Epithelial cell of prostate (primary cell): ENCODE data around the gene CKAP2L.

ENCODE experiments used
- DNase-seq: peaks from one replicate; pipeline ENCODE4 v3.0.0-alpha.2; 2011; ENCODE audit warnings: low read depth, low spot score
- H3K27ac ChIP-seq: fragments of 450-650 bp; 2 replicates; pipeline ENCODE4 v1.5.1; 2017; ENCODE audit warnings: mild to moderate bottlenecking

Gene CKAP2L

DNA sequence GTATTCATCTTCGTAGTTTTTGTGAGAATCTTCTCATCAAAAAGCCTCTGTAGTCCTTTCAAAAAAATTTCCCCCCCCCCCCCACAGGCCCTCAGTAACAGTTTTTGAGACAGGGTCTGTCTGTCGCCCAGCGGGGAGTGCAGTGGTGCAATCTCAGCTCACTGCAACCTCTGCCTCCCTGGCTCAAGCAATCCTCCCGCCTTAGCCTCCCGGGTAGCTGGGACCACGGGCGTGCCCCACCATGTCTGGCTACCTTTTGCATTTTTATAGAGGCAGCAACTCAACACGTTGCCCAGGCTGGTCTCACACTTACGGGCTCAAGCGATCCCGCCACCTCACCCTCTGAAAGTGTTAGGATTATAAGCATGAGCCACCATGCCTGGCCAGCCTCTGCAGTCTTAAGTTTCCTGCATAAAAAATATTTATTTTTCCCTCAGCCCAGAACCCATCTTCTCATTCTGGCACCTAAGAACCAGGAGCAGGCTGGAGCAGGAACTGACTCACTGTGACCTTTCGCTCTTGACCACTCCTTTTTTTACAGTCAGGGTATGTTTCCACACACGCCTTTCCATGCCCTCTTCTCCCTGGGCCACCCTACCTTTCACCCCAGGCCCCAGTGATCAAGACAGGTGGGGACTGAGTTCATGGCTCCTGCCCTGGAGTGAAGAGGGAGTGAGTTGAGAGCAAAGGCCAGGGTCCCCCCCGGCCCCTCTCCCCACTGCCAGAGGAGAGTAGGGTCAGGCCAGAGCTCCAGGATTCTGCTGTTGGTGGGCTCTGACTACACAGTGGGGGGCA lies 76.1 kb downstream of the CKAP2L start:
- DNase-seq, result no peak
- H3K27ac ChIP-seq, result no peak overlapping the region

DNA sequence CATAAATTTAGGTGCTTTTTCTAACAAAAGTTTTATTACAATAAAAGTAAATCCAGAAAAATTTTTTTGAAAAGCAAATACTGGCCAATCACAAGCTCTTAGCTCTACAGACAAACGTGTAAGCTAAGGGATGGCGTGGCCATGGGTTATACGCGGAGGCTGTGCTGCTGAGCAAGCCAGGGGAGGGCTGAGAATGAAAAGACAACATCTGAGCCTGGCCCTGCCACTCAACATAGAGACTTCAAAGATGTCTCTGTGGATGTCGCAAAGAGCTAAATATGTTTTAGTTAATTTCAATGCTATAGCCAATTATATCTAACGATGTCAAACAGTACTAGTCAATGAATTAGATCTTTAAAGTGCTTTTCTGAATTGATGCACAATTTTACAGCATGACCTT lies 76.9 kb downstream of the CKAP2L start:
- no peak overlapping the region for H3K27ac ChIP-seq

More for the DNA sequence above, 76.9 kb downstream of the CKAP2L start:
- DNase-seq, result no peak
